B cell (primary cell): Measurements from ENCODE around the gene ZIC2. TPM values are rescaled to one million over a fixed set of nuclear protein-coding genes. Genes with fewer than 3 reads are reported as not detected.

ENCODE experiments used
- ATAC-seq: fragments of 200-7000 bp; cut with Tn5 transposase; one replicate; pipeline ENCODE4 v1.10.0; 2021; ENCODE audit warnings: low read depth, mild to moderate bottlenecking, moderate number of reproducible peaks, moderate library complexity
- CTCF ChIA-PET: fragments of 350-600 bp; sonication (Branson Sonifier 250); formaldehyde crosslinking; loops from one replicate; lab custom pipeline; 2021; ENCODE audit warnings: antibody characterized with exemption, inconsistent platforms; lab: Charles Lee
- POLR2A ChIA-PET: fragments of 350-600 bp; sonication (Branson Sonifier 250); formaldehyde crosslinking; loops from one replicate; lab custom pipeline; 2021; ENCODE audit warnings: antibody characterized with exemption; lab: Charles Lee
- DNase-seq: peaks from one replicate; pipeline ENCODE4 v3.0.0; 2013
- H2AFZ ChIP-seq: 2 replicates; pipeline ENCODE4 v1.6.1; 2012; ENCODE audit warnings: mild to moderate bottlenecking, low read depth, low read length; ENCODE audit not compliant: insufficient read depth, poor library complexity, severe bottlenecking
- H3K27ac ChIP-seq, 2 donors: 1 replicate in 1 of 2; 2 replicates in 1 of 2; pipeline ENCODE4 v1.5.1; 2012 to 2013; ENCODE audit warnings: low read length in 2 of 2, mild to moderate bottlenecking in 2 of 2, moderate library complexity in 1 of 2
- H3K27me3 ChIP-seq, 4 experiments: fragments of 200-600 bp in 1 of 4; sonication (generic) in 1 of 4; replicated peaks in 1 of 4; 1 replicate in 2 of 4; 2 replicates in 2 of 4; pipeline versions ENCODE4 v1.6.1 to v1.7.0; 2013 to 2016; ENCODE audit warnings: low read length in 3 of 4, mild to moderate bottlenecking in 2 of 4, mixed read lengths in 1 of 4, moderate library complexity in 1 of 4; ENCODE audit not compliant: insufficient read depth in 4 of 4, control insufficient read depth in 3 of 4; ENCODE audit errors: control extremely low read depth in 1 of 4
- H3K36me3 ChIP-seq, 2 experiments: replicated peaks in 1 of 2; 1 replicate in 1 of 2; 2 replicates in 1 of 2; pipeline versions ENCODE4 v1.6.1 to v1.7.1; 2013; ENCODE audit warnings: low read length in 1 of 2; ENCODE audit not compliant: insufficient read depth in 2 of 2, control insufficient read depth in 1 of 2; ENCODE audit errors: control extremely low read depth in 1 of 2, extremely low read depth in 1 of 2
- H3K4me1 ChIP-seq, 2 donors: fragments of 200-600 bp in 1 of 2; sonication (generic) in 1 of 2; 1 replicate in 1 of 2; 2 replicates in 1 of 2; pipeline versions ENCODE4 v1.5.1 to v1.6.1; 2013 to 2017; ENCODE audit warnings: low read length in 2 of 2; ENCODE audit not compliant: control insufficient read depth in 2 of 2, insufficient read depth in 2 of 2
- H3K4me2 ChIP-seq: replicated peaks from 2 replicates; pipeline ENCODE3; 2012; ENCODE audit warnings: mild to moderate bottlenecking, low read depth, low read length; ENCODE audit not compliant: poor library complexity, severe bottlenecking
- H3K4me3 ChIP-seq, 5 experiments: fragments of 200-600 bp in 1 of 5; sonication (generic) in 1 of 5; 1 replicate in 3 of 5; 2 replicates in 2 of 5; pipeline versions ENCODE4 v1.5.1 to v1.7.0; 2011 to 2016; ENCODE audit warnings: low read length in 4 of 5, mild to moderate bottlenecking in 4 of 5, low read depth in 2 of 5, control low read depth in 1 of 5, moderate library complexity in 1 of 5; ENCODE audit not compliant: insufficient read depth in 1 of 5; ENCODE audit errors: control extremely low read depth in 1 of 5, extremely low read depth in 1 of 5
- H3K79me2 ChIP-seq: fragments of 200-600 bp; sonication (generic); one replicate; pipeline ENCODE4 v1.6.0; 2016; ENCODE audit warnings: low read length; ENCODE audit not compliant: control insufficient read depth, insufficient read depth
- H3K9ac ChIP-seq: fragments of 200-600 bp; sonication (generic); 2 replicates; pipeline ENCODE4 v1.6.1; 2017; ENCODE audit warnings: mild to moderate bottlenecking, low read length, moderate library complexity
- H3K9me3 ChIP-seq, 3 donors: one replicate each; pipeline versions ENCODE4 v1.6.1 to v1.7.1; 2013; ENCODE audit warnings: low read length in 2 of 3; ENCODE audit not compliant: control insufficient read depth in 2 of 3, insufficient read depth in 1 of 3; ENCODE audit errors: control extremely low read depth in 1 of 3
- H4K20me1 ChIP-seq: 2 replicates; pipeline ENCODE4 v1.6.0; 2012; ENCODE audit warnings: mild to moderate bottlenecking, low read length; ENCODE audit not compliant: insufficient read depth, control insufficient read depth, poor library complexity, severe bottlenecking
- H3K27ac Mint-ChIP-seq: one replicate; pipeline ENCODE4 v1.8.0; 2021; ENCODE audit warnings: mixed read lengths
- H3K27me3 Mint-ChIP-seq: one replicate; pipeline ENCODE4 v1.8.0; 2021; ENCODE audit warnings: mixed read lengths
- H3K4me1 Mint-ChIP-seq: one replicate; pipeline ENCODE4 v1.8.0; 2021; ENCODE audit warnings: mixed read lengths
- H3K4me3 Mint-ChIP-seq: one replicate; pipeline ENCODE4 v1.8.0; 2021; ENCODE audit warnings: mixed read lengths
- H3K9me3 Mint-ChIP-seq: one replicate; pipeline ENCODE4 v1.8.0; 2022; ENCODE audit warnings: mixed read lengths; ENCODE audit not compliant: insufficient read depth
- CTCF ChIP-seq: fragments of 200-600 bp; IDR thresholded peaks from one replicate; pipeline ENCODE4 v1.8.0; 2022; ENCODE audit warnings: antibody characterized with exemption, mild to moderate bottlenecking
- EZH2 ChIP-seq: IDR thresholded peaks from 2 replicates; pipeline ENCODE4 v1.6.1; 2012; ENCODE audit warnings: borderline replicate concordance, low read depth, mild to moderate bottlenecking, moderate library complexity, low read length; ENCODE audit not compliant: insufficient read depth, poor library complexity, severe bottlenecking
- WGBS: methylation state at CpG from one replicate; pipeline ENCODE4 v1.1.5; 2013; ENCODE audit warnings: missing lambda C conversion rate; ENCODE audit not compliant: insufficient coverage; 5-methylcytosine and 5-hydroxymethylcytosine counted together
- intact Hi-C: fragments of 100-400 bp; cut with micrococcal nuclease; formaldehyde crosslinking; loops from one replicate; pipeline ENCODE4 v1.10.0; 2022
- polyA plus RNA-seq: library from polyadenylated mRNA; depleted of rRNA; stranded (reverse); fragments of >200 nt; gene quantifications from 2 replicates; pipeline ENCODE4 v1.2.3, GENCODE V29; 2012
- total RNA-seq, 2 donors: library from RNA; stranded (reverse); fragments of 120-200 nt in 1 of 2; gene quantifications; 1 replicate in 1 of 2; 2 replicates in 1 of 2; pipeline versions ENCODE4 v1.2.3 to v1.2.4, GENCODE V29; 2013 to 2022

ZIC2 gene
- total and polyA plus RNA-seq, 2 donors (not counting 1 experiment from before 2014, with no cell fraction given): not detected

DNA sequence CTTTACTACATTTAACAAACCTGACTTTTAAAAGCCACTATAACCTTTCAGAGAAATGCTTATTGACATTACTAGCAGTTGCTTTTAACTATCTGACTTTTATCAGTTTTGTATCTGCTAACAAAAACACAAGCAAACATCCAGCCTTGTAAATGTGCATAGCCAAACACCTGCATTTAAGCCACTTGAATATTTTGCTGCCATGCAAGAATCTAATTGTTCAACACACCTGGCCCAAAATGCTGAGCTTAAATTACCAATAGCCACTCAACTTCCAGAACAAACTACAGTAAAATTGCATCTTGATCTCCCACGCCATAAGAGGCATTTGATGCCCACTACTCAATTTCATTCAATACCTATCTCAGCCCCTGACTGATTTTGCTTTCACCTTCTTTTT is 19.3 kb upstream of the ZIC2 start:
- Histone ChIP-seq H3K79me2 (no peaks in the 10 kb centered on the region), H4K20me1 (no peaks in the 10 kb centered on the region), H3K4me3 (no peak overlapping the region), H3K4me2 (no peak overlapping the region), H3K36me3 (no peaks in the 10 kb centered on the region), H3K9ac (no peak overlapping the region), H3K27ac (no peak overlapping the region), H3K9me3 (peaks cover 2 to 34% (median 4%) of the 10 kb centered on the region in 3 donors), H2AFZ (no peak overlapping the region), H3K27me3 (peaks cover 2 to 81% (median 67%) of the 10 kb centered on the region in 4 experiments), H3K4me1 (peaks cover 13 to 36% of the 10 kb centered on the region in 2 donors)
- H3K4me3 Mint-ChIP-seq: no peak overlapping the region
- TF ChIP-seq CTCF (no peak), EZH2 (no peak)
- no peaks in the 10 kb centered on the region for H3K9me3 Mint-ChIP-seq
- WGBS: 82% methylated on average over 1 of the region's 1 CpG
- intact Hi-C loops: loop anchor here (5.0 kb wide), 1 partner anchor 35 kb away; no protein-coding TSS in a partner anchor
- ChIA-PET POLR2A (interaction anchor here (0.6 kb wide), 1 partner anchor 21 kb away, joined by 6 read pairs; no protein-coding TSS in a partner anchor), CTCF (no interaction called here)
- DNase-seq (no peak), ATAC-seq (no peak)
- H3K27me3 Mint-ChIP-seq: peaks cover 74% of the 10 kb centered on the region
- H3K27ac Mint-ChIP-seq: no peak overlapping the region
- peaks cover 10% of the 10 kb centered on the region for H3K4me1 Mint-ChIP-seq

GRCh38 chr13:99963816-99964339 is 17.7 kb upstream of the ZIC2 start:
- H3K4me2 ChIP-seq: no peak overlapping the region
- TF ChIP-seq EZH2: no peak
- POLR2A ChIA-PET: no interaction called here
- H3K9ac ChIP-seq: no peak overlapping the region
- H3K4me1 ChIP-seq: peaks cover 20 to 31% of the 10 kb centered on the region in 2 donors
- peaks cover 0 to 29% (median 3%) of the 10 kb centered on the region in 3 donors for H3K9me3 ChIP-seq
- H2AFZ ChIP-seq: no peak overlapping the region
- H4K20me1 ChIP-seq: no peaks in the 10 kb centered on the region
- no peak overlapping the region for H3K4me3 ChIP-seq
- H3K27me3 Mint-ChIP-seq: peaks cover 69% of the 10 kb centered on the region
- DNase-seq: no peak
- WGBS: 90% methylated on average over 2 of the region's 3 CpGs
- CTCF ChIA-PET: no interaction called here
- H3K9me3 Mint-ChIP-seq: peaks cover 3% of the 10 kb centered on the region
- H3K79me2 ChIP-seq: no peaks in the 10 kb centered on the region
- intact Hi-C loops: loop anchor here (5.0 kb wide), 1 partner anchor 33 kb away; no protein-coding TSS in a partner anchor
- no peak overlapping the region for H3K27ac ChIP-seq
- H3K27ac Mint-ChIP-seq: no peak overlapping the region
- H3K4me3 Mint-ChIP-seq: no peak overlapping the region
- H3K27me3 ChIP-seq: peaks cover 2 to 74% (median 65%) of the 10 kb centered on the region in 4 experiments
- ATAC-seq: no peak
- no peaks in the 10 kb centered on the region for H3K36me3 ChIP-seq
- peaks cover 14% of the 10 kb centered on the region for H3K4me1 Mint-ChIP-seq
